CD4-positive, alpha-beta T cell treated with Interleukin-10 for 1 hour (primary cell): ENCODE data around the gene UBAC2.
A peak's percentile ranks its signal among the peaks of the same experiment; 100 is the strongest.
"Not testable (repeated sequence)": the region's sequence is repeated elsewhere in the genome, so short reads cannot be mapped to it uniquely, and the experiment has no call there.

Experiments used
- DNase-seq: peaks from one replicate; pipeline ENCODE4 v3.0.0-alpha.2; 2020

Gene UBAC2

DNA sequence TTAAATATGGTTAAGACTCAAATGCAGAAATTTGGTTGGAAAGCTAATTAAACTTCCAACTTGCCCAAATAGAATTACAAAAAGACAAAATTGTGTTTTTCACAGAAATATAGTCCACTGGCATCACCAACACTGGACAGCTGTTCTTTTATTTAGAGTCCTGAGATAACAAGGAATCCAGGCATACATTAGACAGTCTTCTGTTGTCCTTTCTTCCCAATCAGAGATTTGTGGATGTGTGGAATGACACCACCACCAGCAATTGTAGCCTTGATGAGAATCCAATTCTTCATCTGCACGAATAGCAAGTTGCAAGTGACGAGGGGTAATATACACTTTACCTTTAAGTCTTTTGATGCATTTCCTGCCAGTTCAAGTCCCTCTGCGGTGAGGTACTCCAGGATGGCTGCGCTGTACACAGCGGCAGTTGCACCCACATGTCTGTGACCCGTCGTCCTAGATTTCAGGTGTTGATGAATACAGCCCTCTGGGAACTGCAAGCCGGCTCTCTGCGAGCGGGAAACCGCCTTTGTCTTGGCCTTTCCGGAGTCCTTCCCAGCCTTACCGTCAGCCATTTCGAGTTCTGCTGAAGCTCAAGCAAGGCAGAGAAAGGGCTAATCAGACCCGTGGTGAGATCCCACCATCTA, 14.7 kb downstream of the UBAC2 start:
- DNase-seq, result peak; percentile 74

DNA sequence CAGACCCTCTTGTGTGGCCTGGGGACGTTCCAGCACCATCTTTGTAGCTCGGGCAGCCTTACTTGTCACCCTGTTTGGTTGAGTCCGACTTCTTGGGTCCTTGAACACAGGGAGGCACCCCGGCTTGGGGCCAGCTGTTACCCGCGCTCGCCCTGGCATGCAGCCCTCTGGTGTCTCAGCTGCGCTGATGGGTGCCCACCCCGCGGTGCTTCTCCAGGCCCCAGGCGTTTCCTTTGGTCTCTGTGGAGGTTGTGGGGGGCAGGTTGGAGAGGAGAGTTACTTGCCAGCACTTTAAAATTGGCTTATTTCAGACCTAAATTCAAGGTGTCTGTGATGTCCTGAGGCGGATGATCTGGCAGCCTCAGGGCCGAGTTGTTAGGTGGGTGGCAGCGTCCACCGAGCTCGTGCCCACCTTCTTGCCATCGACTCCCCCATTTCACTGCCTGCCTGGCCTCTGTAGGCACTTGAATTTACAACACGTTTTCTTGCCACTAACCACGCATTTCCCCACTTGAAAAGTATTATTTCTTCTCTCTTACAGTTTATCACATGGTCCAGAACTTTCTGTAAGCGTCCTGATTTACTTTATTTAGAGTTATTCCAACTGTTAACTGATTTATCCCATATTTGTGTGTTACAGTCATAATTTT, 16.9 kb downstream of the UBAC2 start:
- DNase-seq, result no peak

DNA sequence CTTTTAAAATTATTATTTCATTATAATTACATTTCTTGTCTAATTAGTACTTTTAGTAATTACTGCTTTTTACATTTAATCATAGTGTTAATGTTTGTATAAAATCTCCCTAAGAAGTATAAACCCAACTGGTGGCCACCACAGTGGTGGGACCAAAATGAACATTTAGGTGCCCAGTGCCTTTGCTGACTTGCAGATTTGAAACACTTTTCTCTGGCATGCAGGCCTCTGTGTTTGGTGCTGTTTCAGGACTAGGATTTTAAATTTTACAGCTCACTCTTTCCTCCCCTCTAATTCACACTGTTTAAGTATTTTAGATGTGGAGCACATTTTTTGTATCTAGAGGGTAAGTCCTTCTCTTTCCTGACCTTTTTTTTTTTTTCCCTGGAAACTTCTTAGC, 17.5 kb downstream of the UBAC2 start:
- no peak for DNase-seq

- DNase-seq, result no peak
Measured at GRCh38 chr13:99218545-99218944, 17.9 kb downstream of the UBAC2 start.

- peak; percentile 82 for DNase-seq
Measured at GRCh38 chr13:99218969-99219368, 18.3 kb downstream of the UBAC2 start.

- peak; percentile 58 for DNase-seq
Measured at GRCh38 chr13:99220199-99220935, 19.7 kb downstream of the UBAC2 start.

DNA sequence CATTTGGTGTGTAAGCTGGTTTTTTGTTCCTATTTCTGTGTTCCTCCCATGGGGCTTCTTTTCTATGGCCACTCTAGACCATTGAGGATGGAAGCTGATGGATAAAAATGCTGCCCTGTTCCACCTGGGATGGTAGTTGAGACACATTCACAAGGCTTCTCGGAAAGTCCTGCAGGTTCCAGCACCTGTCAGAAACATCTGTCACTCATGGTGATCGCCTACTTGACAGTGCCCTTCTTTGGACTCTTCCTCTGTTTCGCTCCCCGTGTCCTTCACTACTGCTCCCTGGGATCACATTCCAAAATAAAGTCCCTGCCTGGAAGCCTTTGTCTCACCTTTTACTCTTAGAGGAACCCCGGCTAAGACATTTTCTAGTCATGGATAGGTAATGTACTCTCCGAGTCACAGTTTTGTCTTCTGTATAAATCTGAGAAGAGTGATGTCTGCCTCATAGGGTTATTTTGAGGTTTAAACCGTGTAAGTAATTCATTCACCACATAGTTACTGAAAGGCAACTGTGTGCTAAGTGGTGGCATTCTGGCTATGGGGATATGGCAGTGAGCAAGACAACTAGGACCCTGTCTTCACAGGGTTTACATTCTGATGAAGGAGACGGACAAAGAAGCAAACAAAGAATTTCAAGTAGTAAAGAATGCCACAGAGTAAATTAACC, 21.0 kb downstream of the UBAC2 start:
- no peak for DNase-seq

GRCh38 chr13:99223587-99223986, 22.9 kb downstream of the UBAC2 start:
- no peak for DNase-seq

DNA sequence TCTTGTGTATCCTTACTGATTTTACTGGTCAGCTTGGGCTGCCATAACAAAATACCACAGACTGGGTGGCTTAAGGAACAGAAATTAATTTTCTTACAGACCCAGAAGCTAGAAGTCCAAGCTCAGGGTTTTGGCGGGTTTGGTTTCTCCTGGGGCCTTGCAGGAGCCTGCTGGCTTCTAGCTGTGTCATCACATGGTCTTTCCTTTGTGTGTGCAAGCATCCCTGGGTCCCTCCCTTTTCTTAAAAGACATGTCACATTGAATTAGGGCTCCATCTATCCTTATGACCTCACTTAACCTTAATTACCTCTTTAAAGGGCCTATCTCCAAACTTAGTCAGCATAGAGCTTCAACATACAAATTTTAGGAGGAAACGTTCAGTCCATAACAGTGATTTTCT, 23.4 kb downstream of the UBAC2 start:
- DNase-seq, result no peak

DNA sequence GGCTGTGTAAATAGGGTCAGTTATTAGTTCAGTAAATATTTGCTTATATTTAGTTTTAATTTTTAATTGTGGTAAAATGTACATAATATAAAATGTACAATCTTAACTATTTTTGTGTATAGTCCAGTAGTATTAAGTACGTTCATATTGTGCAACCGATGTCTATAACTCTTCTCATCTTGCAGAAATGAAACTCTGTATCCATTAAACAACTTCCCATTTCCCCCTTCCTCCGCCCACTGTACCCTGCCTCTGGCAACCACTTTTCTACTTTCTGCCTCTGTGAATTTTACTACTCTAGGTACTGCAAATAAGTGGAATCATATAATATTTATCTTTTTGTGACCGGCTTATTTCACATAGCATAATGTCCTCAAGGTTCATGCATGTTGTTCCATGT, 24.4 kb downstream of the UBAC2 start:
- DNase-seq, result no peak

DNA sequence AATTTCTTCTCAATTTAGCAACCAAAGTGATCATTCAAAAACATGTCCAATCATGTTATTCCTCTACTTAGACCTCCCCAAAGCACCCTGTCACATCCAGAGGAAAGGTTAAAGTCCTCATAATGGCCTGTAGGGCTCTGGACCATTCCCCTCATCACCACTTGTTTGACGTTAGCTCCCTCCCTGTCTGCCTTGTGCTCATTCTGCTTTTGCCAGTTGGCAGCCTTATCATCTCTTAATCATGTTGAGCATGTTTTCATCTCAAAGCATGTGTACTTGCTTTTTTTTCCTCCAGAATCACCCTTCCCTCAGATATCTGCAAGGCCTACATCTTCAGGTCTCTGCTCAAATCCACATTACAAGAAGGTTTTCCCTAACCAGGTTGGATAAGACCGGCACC, 25.9 kb downstream of the UBAC2 start:
- DNase-seq, result no peak

DNA sequence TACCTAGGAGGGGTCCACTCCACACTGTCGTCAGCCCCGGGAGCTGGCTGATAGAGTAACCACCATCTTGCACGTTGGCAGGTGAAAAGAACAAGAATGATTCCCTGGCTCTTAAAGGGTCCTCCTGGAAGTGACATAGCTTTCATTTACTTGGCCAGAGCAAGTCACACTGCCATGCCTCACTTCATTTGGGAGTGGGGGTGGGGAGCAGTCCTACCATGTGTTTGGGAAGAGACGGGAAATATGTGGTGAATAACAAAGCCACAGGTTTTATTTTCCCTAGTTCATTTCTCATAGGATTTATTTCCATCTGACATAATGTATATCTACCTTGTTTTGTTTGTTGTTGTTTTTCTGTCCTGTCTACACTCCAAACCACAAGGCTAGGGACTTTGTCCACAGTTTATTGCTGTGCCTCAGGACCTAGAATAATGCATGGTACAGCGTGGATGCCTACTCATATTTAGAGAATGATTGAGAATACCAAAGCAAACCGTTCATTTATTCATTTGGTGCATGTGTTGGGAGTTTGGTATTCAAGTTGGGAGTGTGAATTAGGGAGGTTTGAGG, 26.8 kb downstream of the UBAC2 start:
- DNase-seq, result no peak

GRCh38 chr13:99227909-99228688, 27.4 kb downstream of the UBAC2 start:
- no peak for DNase-seq

GRCh38 chr13:99228737-99229691, 28.4 kb downstream of the UBAC2 start:
- DNase-seq, result peak; percentile 39

DNA sequence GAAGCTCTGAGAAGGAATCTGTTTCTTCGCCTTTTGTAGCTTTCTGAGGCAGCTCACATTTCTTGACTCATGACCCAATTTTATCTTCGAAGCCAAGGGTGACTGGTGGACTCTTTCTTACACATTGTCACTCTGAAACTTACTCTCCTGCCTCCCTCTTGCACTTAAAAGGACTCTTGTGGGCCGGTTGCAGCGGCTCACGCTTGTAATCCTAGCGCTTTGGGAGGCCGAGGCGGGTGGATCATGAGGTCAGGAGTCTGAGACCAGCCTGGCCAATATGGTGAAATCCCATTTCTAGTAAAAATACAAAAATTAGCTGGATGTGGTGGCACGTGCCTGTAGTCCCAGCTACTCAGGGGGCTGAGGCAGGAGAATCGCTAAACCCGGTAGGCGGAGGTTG, 29.9 kb downstream of the UBAC2 start:
- not testable (repeated sequence) for DNase-seq

DNA sequence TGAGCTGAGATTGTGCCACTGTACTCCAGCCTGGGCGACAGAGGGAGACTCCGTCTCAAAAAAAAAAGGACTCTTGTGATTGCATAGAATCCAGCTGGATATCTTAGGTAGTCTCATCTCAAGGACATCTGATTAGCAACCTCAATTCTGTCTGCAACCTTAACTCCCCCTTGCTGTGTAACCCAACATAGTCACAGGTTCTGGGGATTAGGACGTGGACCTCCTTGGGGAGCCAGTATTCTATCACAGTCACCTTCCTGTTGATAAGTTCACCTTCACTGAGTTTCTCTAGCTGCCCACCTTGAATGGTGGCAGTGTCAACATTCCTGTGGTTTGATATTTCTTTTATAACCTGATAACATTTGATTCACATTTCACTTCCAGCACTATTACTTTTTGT, 30.3 kb downstream of the UBAC2 start:
- no peak for DNase-seq

GRCh38 chr13:99231721-99232120, 31.1 kb downstream of the UBAC2 start:
- no peak for DNase-seq

DNA sequence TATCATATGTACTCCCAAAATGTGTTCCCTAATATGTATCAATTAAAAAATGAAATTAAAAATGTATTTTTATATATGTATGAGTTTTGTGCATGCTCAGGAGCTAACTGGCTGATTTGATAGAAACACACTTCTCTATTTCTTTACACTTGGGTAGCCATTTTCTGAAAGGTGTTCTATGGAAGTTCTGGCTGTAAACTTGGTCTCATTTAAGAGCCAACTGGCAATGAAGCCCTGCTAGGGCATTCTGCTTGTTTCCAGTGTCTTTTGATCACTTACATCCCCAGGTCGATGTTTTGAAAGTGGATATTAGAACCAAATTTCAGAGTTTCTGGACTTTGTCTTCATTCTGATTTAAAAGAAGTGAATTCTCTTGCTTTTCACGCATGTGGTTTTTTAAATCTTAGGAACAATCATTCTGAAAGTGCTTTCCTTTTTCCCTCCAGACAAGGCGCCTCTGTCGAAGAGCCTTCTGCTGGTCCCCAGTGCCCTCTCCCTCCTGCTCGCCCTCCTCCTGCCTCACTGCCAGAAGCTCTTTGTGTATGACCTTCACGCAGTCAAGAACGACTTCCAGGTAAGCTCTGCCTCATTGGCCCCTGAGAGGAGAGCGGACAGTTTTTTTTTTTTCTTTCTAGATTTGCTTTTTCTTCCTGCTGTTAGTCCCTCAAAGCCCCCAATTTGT, 37.5 kb downstream of the UBAC2 start:
- DNase-seq, result peak; percentile 61

DNA sequence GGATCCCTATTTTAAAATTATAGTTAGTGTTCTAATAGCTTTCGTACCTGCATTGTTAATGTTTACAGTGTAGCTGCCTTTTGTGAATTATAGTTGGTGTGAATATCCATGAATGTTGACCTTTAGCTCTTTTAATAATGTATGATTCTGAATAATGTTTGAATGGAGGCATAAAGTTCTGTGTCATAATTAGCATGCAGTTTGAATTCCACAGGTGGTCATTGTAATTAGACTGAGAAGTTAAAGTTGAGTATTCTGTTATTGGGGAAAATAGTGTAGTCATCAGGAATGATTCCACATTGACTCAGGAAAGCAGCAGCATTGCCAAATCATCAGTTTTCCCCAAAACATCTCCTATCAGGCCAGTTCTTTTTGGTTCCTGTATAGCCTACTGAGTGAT, 45.4 kb downstream of the UBAC2 start:
- DNase-seq, result no peak

DNA sequence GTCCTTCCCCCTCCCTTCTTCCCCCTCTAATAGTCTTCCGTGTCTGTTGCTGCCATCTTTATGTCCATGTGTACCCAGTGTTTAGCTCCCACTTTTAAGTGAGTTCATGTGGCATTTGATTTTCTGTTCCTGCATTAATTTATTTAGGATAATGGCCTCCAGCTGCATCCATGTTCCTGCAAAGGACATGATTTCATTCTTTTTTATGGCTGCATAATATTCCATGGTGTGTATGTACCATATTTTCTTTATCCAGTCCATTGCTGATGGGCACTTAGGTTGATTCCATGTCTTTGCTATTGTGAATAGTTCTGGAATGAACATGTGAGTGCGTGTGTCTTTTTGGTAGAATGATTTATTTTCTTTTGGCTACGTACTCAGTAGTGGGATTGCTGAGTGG, 48.5 kb downstream of the UBAC2 start:
- DNase-seq, result not testable (repeated sequence)

- DNase-seq, result not testable (repeated sequence)
Measured at GRCh38 chr13:99249606-99250005, 49.0 kb downstream of the UBAC2 start.
